CD4-positive, alpha-beta T cell (primary cell): Measurements from ENCODE around the gene HMGB1. TPM values are rescaled to one million over a fixed set of nuclear protein-coding genes. Genes with fewer than 3 reads are reported as not detected.

Experiments used
- ATAC-seq: fragments of 200-7000 bp; cut with Tn5 transposase; one replicate; pipeline ENCODE4 v1.10.0; 2022; ENCODE audit warnings: mild to moderate bottlenecking; ENCODE audit not compliant: poor library complexity
- CTCF ChIA-PET: fragments of 350-600 bp; sonication (Branson Sonifier 250); formaldehyde crosslinking; loops from one replicate; lab custom pipeline; 2021; ENCODE audit warnings: antibody characterized with exemption, inconsistent platforms; lab: Charles Lee
- POLR2A ChIA-PET: fragments of 350-600 bp; sonication (Branson Sonifier 250); formaldehyde crosslinking; loops from one replicate; lab custom pipeline; 2021; ENCODE audit warnings: antibody characterized with exemption, inconsistent platforms; lab: Charles Lee
- DNase-seq, 14 experiments: peaks; one replicate each; pipeline ENCODE4 v3.0.0-alpha.2; 2013 to 2020; ENCODE audit warnings: mixed read lengths in 2 of 14
- H3K27ac ChIP-seq, 2 donors: one replicate each; pipeline versions ENCODE4 v1.5.1 to v1.7.0; 2013; ENCODE audit warnings: low read length in 2 of 2, low read depth in 1 of 2, mild to moderate bottlenecking in 1 of 2
- H3K27me3 ChIP-seq, 2 experiments: 1 replicate in 1 of 2; 2 replicates in 1 of 2; pipeline versions ENCODE4 v1.6.1 to v1.7.0; 2013; ENCODE audit warnings: low read length in 2 of 2, control low read depth in 1 of 2, mild to moderate bottlenecking in 1 of 2, moderate library complexity in 1 of 2; ENCODE audit not compliant: insufficient read depth in 2 of 2, control insufficient read depth in 1 of 2
- H3K36me3 ChIP-seq: one replicate; pipeline ENCODE4 v1.6.1; 2013; ENCODE audit warnings: low read length, control low read depth; ENCODE audit not compliant: insufficient read depth
- H3K4me1 ChIP-seq: one replicate; pipeline ENCODE4 v1.6.1; 2013; ENCODE audit warnings: low read length, control low read depth; ENCODE audit not compliant: insufficient read depth
- H3K4me3 ChIP-seq: one replicate; pipeline ENCODE4 v1.5.1; 2013; ENCODE audit warnings: mild to moderate bottlenecking, low read length, moderate library complexity
- H3K9me3 ChIP-seq, 2 experiments: 1 replicate in 1 of 2; 2 replicates in 1 of 2; pipeline versions ENCODE4 v1.6.1 to v1.7.0; 2013; ENCODE audit warnings: low read length in 2 of 2, mild to moderate bottlenecking in 2 of 2, control low read depth in 1 of 2, moderate library complexity in 1 of 2; ENCODE audit not compliant: control insufficient read depth in 1 of 2, insufficient read depth in 1 of 2
- H3K27ac Mint-ChIP-seq: one replicate; pipeline ENCODE4 v1.8.0; 2020; ENCODE audit warnings: mixed read lengths
- H3K27me3 Mint-ChIP-seq: one replicate; pipeline ENCODE4 v1.8.0; 2021; ENCODE audit warnings: mixed read lengths
- H3K36me3 Mint-ChIP-seq: one replicate; pipeline ENCODE4 v1.8.0; 2021; ENCODE audit warnings: low read depth, mixed read lengths
- H3K4me1 Mint-ChIP-seq: one replicate; pipeline ENCODE4 v1.8.0; 2021; ENCODE audit warnings: low read depth, mixed read lengths
- H3K4me3 Mint-ChIP-seq: one replicate; pipeline ENCODE4 v1.8.0; 2020; ENCODE audit warnings: mild to moderate bottlenecking, mixed read lengths
- H3K9me3 Mint-ChIP-seq: one replicate; pipeline ENCODE4 v1.8.0; 2020; ENCODE audit warnings: mixed read lengths
- CTCF ChIP-seq: fragments of 200-600 bp; IDR thresholded peaks from one replicate; pipeline ENCODE4 v1.8.0; 2022; ENCODE audit warnings: antibody characterized with exemption, mild to moderate bottlenecking
- intact Hi-C, 2 experiments: fragments of 100-400 bp; cut with DNase I in 1 of 2; cut with micrococcal nuclease in 1 of 2; formaldehyde crosslinking; loops; one replicate each; pipeline versions ENCODE4 v1.15.1 to v1.9.0; 2023 to 2025; cut with DNase I, micrococcal nuclease
- total RNA-seq, 174 experiments: library from RNA in 2 of 174; stranded (reverse) in 2 of 174; gene quantifications; one replicate each; pipeline ENCODE4 v1.2.3 and lab custom pipeline; 2021 to 2026

Gene HMGB1
- total RNA-seq, 2 experiments from 2014 or later = 448 to 465 TPM

GRCh38 chr13:30493658-30494381 is 28.1 kb upstream of the HMGB1 start:
- ATAC-seq (no peak), DNase-seq (no peak)
- no peaks in the 10 kb centered on the region for H3K9me3 Mint-ChIP-seq
- Histone ChIP-seq H3K27me3 (no peaks in the 10 kb centered on the region), H3K4me1 (no peaks in the 10 kb centered on the region), H3K9me3 (no peaks in the 10 kb centered on the region), H3K36me3 (no peaks in the 10 kb centered on the region), H3K4me3 (no peak overlapping the region), H3K27ac (no peak overlapping the region)
- no peaks in the 10 kb centered on the region for H3K27me3 Mint-ChIP-seq
- intact Hi-C loops = no loop called here
- ChIA-PET POLR2A (no interaction called here), CTCF (no interaction called here)
- no peak overlapping the region for H3K27ac Mint-ChIP-seq
- no peaks in the 10 kb centered on the region for H3K36me3 Mint-ChIP-seq
- no peaks in the 10 kb centered on the region for H3K4me1 Mint-ChIP-seq
- H3K4me3 Mint-ChIP-seq = no peak overlapping the region
- no peak for TF ChIP-seq CTCF

GRCh38 chr13:30487075-30487470 is 21.3 kb upstream of the HMGB1 start:
- H3K36me3 Mint-ChIP-seq = no peaks in the 10 kb centered on the region
- ATAC-seq = no peak

GRCh38 chr13:30486230-30487074 is 20.7 kb upstream of the HMGB1 start:
- Histone ChIP-seq H3K27me3 (no peaks in the 10 kb centered on the region), H3K9me3 (no peaks in the 10 kb centered on the region), H3K4me1 (no peaks in the 10 kb centered on the region), H3K27ac (no peak overlapping the region), H3K4me3 (no peak overlapping the region), H3K36me3 (no peaks in the 10 kb centered on the region)
- Mint-ChIP-seq H3K4me1 (no peaks in the 10 kb centered on the region), H3K36me3 (no peaks in the 10 kb centered on the region), H3K9me3 (no peaks in the 10 kb centered on the region), H3K27ac (no peak overlapping the region), H3K4me3 (no peak overlapping the region), H3K27me3 (no peaks in the 10 kb centered on the region)
- ATAC-seq (no peak), DNase-seq (no peak)
- no peak for TF ChIP-seq CTCF
- ChIA-PET POLR2A (no interaction called here), CTCF (no interaction called here)
- intact Hi-C loops = no loop called here

More at GRCh38 chr13:30487075-30487470, 21.3 kb upstream of the HMGB1 start:
- Mint-ChIP-seq H3K9me3 (no peaks in the 10 kb centered on the region), H3K4me3 (no peak overlapping the region), H3K27me3 (no peaks in the 10 kb centered on the region), H3K27ac (no peak overlapping the region), H3K4me1 (no peaks in the 10 kb centered on the region)
- no peaks in the 10 kb centered on the region for H3K36me3 ChIP-seq
- POLR2A ChIA-PET = interaction anchor here (0.9 kb wide), 1 partner anchor 130 kb away, joined by 4 read pairs; the partner anchor contains the start of gene USPL1
- H3K27ac ChIP-seq = no peak overlapping the region
- H3K4me1 ChIP-seq = no peaks in the 10 kb centered on the region
- H3K4me3 ChIP-seq = no peak overlapping the region
- no peaks in the 10 kb centered on the region for H3K27me3 ChIP-seq
- H3K9me3 ChIP-seq = no peaks in the 10 kb centered on the region
- intact Hi-C loops = no loop called here
- DNase-seq = no peak
- no peak for TF ChIP-seq CTCF
- CTCF ChIA-PET = no interaction called here
